Skeletal muscle tissue (tissue), 4 donors: ENCODE results near the gene RPL18A. TPM values are rescaled to one million over a fixed set of nuclear protein-coding genes. Genes with fewer than 3 reads are reported as not detected.

Experiments
- H3K27ac ChIP-seq: one replicate; pipeline ENCODE4 v1.7.0; 2013; ENCODE audit warnings: mild to moderate bottlenecking, low read depth, low read length, inconsistent platforms
- H3K27me3 ChIP-seq, 3 donors: one replicate each; pipeline ENCODE4 v1.7.0; 2013; ENCODE audit warnings: low read length in 3 of 3; ENCODE audit not compliant: control insufficient read depth in 3 of 3, insufficient read depth in 3 of 3
- H3K36me3 ChIP-seq, 3 donors: one replicate each; pipeline ENCODE4 v1.7.0; 2013; ENCODE audit warnings: low read length in 3 of 3; ENCODE audit not compliant: control insufficient read depth in 3 of 3, insufficient read depth in 3 of 3
- H3K4me1 ChIP-seq, 3 donors: one replicate each; pipeline ENCODE4 v1.7.0; 2013; ENCODE audit warnings: low read length in 3 of 3, mild to moderate bottlenecking in 3 of 3; ENCODE audit not compliant: control insufficient read depth in 3 of 3, insufficient read depth in 3 of 3
- H3K4me3 ChIP-seq, 3 donors: one replicate each; pipeline ENCODE4 v1.7.0; 2013; ENCODE audit warnings: low read length in 3 of 3
- H3K9ac ChIP-seq, 3 donors: one replicate each; pipeline ENCODE4 v1.7.0; 2013; ENCODE audit warnings: low read length in 3 of 3, mild to moderate bottlenecking in 3 of 3, moderate library complexity in 2 of 3, low read depth in 1 of 3
- H3K9me3 ChIP-seq, 3 donors: one replicate each; pipeline ENCODE4 v1.7.0; 2013; ENCODE audit warnings: low read length in 3 of 3; ENCODE audit not compliant: control insufficient read depth in 3 of 3
- total RNA-seq: library from RNA; depleted of rRNA; stranded (reverse); fragments of >200 nt; gene quantifications from one replicate; pipeline ENCODE4 v1.2.3, GENCODE V29; 2014
- donor health status: Osteomylitis.

Gene RPL18A
- total RNA-seq, 1 donor from 2014 or later = 1,370 TPM

DNA sequence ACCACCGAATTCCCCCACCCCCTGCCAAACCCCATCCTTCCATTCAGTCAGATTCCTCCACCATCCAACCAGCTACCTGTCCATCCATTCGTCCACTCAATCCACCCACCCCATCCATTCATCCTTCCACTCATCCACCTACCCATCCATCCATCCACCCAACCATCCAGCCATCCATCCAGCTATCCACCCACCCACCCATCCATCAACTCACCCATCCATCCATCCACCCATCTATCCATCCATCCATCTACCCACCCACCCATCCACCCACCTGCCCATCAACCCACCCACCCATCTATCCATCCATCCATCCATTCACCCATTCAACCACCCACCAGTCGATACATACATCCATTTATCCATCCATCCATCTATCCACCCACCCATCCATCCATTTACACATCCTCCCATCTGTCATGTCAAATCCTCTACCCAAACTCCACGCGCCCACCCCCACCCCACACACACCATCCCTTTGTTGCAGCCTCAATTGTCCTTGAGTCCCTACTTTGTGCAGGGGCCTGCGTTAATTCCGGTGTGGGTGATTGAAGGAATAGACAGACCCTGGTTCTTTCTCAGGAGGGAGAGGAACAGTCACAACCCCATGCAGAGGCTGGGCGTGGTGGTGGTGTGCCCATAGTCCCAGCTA is 6.7 kb downstream of the RPL18A start:
- peaks cover 15 to 22% (median 15%) of the 10 kb centered on the region in 3 donors for H3K27me3 ChIP-seq

DNA sequence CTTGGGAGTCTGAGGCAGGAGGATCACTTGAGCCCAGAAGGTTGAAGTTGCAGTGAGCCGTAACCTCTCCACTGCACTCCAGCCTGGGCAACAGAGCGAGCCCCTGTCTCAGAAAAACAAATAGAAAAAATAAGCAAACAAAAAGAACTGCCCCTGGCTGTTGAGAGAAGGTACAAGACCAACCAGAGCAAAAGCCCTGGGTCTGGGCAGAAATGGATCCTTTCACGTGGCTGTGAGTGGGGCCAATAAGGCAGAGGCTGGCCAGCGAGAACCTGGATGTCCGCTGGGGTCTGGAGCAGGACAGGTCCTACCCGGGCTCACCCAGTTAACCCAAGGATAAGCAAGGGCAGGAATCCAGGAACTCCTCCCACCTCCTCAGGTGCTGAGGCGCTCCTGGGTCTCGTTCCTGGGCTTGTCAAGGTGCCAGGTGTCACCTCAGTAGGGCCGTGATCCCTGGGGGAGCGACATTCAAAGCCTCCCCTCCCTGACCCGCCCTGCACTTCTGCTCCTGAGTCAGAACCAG is 7.3 kb downstream of the RPL18A start:
- H3K4me1 ChIP-seq = peaks cover 14 to 37% (median 33%) of the 10 kb centered on the region in 3 donors
- no peak overlapping the region for H3K9ac ChIP-seq
- no peaks in the 10 kb centered on the region for H3K9me3 ChIP-seq
- no peak overlapping the region for H3K27ac ChIP-seq
- H3K27me3 ChIP-seq = peaks cover 21 to 28% (median 21%) of the 10 kb centered on the region in 3 donors
- H3K4me3 ChIP-seq = no peak overlapping the region
- peaks cover 29 to 36% (median 30%) of the 10 kb centered on the region in 3 donors for H3K36me3 ChIP-seq

More for the DNA sequence above, 6.7 kb downstream of the RPL18A start:
- H3K9me3 ChIP-seq = no peaks in the 10 kb centered on the region
- peaks cover 35 to 42% (median 36%) of the 10 kb centered on the region in 3 donors for H3K36me3 ChIP-seq
- H3K4me3 ChIP-seq = no peak overlapping the region
- peak overlapping the region in 1 of 3 donors; percentile 33 for H3K9ac ChIP-seq
- H3K27ac ChIP-seq = no peak overlapping the region
- H3K4me1 ChIP-seq = peaks cover 20 to 40% (median 39%) of the 10 kb centered on the region in 3 donors

DNA sequence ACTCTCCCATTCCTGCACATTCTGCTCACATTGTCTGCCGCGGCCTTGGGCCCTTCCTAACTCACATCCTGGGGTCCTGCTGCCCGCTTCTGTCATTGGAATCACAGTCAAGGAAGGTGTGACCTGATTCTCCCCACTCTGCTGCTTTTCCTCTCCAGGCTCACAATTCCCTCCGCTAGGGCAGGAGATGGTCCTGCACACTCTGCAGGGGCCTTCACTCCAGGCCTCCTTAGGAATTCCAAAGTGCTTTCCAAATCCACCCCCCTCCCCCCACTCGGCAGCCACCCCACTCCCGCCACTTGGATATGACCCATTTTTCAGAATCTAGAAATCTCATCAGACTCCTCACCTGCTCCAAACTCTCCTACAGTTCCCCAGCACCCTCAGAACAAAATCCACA is 9.0 kb downstream of the RPL18A start:
- H3K4me3 ChIP-seq = no peak overlapping the region
- peaks cover 34 to 42% (median 36%) of the 10 kb centered on the region in 3 donors for H3K27me3 ChIP-seq
- H3K36me3 ChIP-seq = peaks cover 13 to 19% (median 18%) of the 10 kb centered on the region in 3 donors
- H3K27ac ChIP-seq = no peak overlapping the region
- H3K4me1 ChIP-seq = peaks cover 7 to 22% (median 17%) of the 10 kb centered on the region in 3 donors
- H3K9ac ChIP-seq = no peak overlapping the region
- H3K9me3 ChIP-seq = no peaks in the 10 kb centered on the region

- Histone ChIP-seq H3K4me1 (peaks cover 2 to 18% (median 12%) of the 10 kb centered on the region in 3 donors), H3K9ac (no peak overlapping the region), H3K4me3 (no peak overlapping the region), H3K36me3 (peaks cover 8 to 14% (median 13%) of the 10 kb centered on the region in 3 donors), H3K27me3 (peaks cover 38 to 46% (median 40%) of the 10 kb centered on the region in 3 donors), H3K9me3 (no peaks in the 10 kb centered on the region), H3K27ac (no peak overlapping the region)
Observed at GRCh38 chr19:17869114-17869608, 9.5 kb downstream of the RPL18A start.

GRCh38 chr19:17871032-17871877 is 11.5 kb downstream of the RPL18A start:
- H3K4me3 ChIP-seq = no peak overlapping the region
- no peak overlapping the region for H3K9ac ChIP-seq
- peaks cover 47 to 54% (median 54%) of the 10 kb centered on the region in 3 donors for H3K27me3 ChIP-seq
- H3K27ac ChIP-seq = no peak overlapping the region
- no peaks in the 10 kb centered on the region for H3K9me3 ChIP-seq
- H3K4me1 ChIP-seq = peaks cover 0 to 6% (median 0%) of the 10 kb centered on the region in 3 donors
- no peaks in the 10 kb centered on the region for H3K36me3 ChIP-seq

GRCh38 chr19:17871878-17872250 is 12.2 kb downstream of the RPL18A start, which contains the start of gene SLC5A5:
TSS of gene SLC5A5 (plus strand) at chr19:17871945. CDS start at chr19:17872320, 375 bp downstream.
- no peak within 1 kb of the TSS for H3K4me3 ChIP-seq
- H3K27ac ChIP-seq = no peak within 1 kb of the TSS
- H3K9ac ChIP-seq = no peak within 1 kb of the TSS
- no peaks in the 10 kb centered on the region for H3K9me3 ChIP-seq
- no peaks in the 10 kb centered on the region for H3K36me3 ChIP-seq
- H3K4me1 ChIP-seq = peaks cover 0 to 6% (median 0%) of the 10 kb centered on the region in 3 donors
- H3K27me3 ChIP-seq = peaks cover 47 to 54% (median 54%) of the 10 kb centered on the region in 3 donors

GRCh38 chr19:17872251-17873001 is 12.7 kb downstream of the RPL18A start:
- no peak overlapping the region for H3K27ac ChIP-seq
- peaks cover 47 to 55% (median 54%) of the 10 kb centered on the region in 3 donors for H3K27me3 ChIP-seq
- no peaks in the 10 kb centered on the region for H3K9me3 ChIP-seq
- no peak overlapping the region for H3K9ac ChIP-seq
- no peaks in the 10 kb centered on the region for H3K36me3 ChIP-seq
- H3K4me3 ChIP-seq = no peak overlapping the region
- H3K4me1 ChIP-seq = peaks cover 0 to 6% (median 0%) of the 10 kb centered on the region in 3 donors

- Histone ChIP-seq H3K36me3 (no peaks in the 10 kb centered on the region), H3K27me3 (peaks cover 55 to 63% (median 58%) of the 10 kb centered on the region in 3 donors), H3K9me3 (no peaks in the 10 kb centered on the region), H3K4me3 (no peak overlapping the region), H3K9ac (no peak overlapping the region), H3K4me1 (peaks cover 0 to 6% (median 0%) of the 10 kb centered on the region in 3 donors), H3K27ac (no peak overlapping the region)
Observed at GRCh38 chr19:17873786-17874757, 14.4 kb downstream of the RPL18A start.
